ENCODE measurements around the gene GNAZ. TPM values are rescaled to one million over a fixed set of nuclear protein-coding genes. Genes with fewer than 3 reads are reported as not detected.

The GNAZ gene
- total and polyA plus RNA-seq, 2 of the 8 experiments (the other 6 are each of a cell fraction or from before 2014, with no cell fraction given): 6.6 to 9.6 TPM

GRCh38 chr22:23112472-23113012 lies 42.2 kb downstream of the GNAZ start:
- Histone ChIP-seq H3K79me1 (ENCODE audit: low read depth, low read length) (no peaks in the 10 kb centered on the region), H4K91ac (replicated peaks; ENCODE audit: insufficient read length, low read length) (no peak overlapping the region), H2BK5ac (ENCODE audit: low read depth, low read length) (no peak overlapping the region), H3K9me3 (ENCODE audit: insufficient read depth in 2 of 2, low read depth in 1 of 2, low read length in 1 of 2) (no peaks in the 10 kb centered on the region), H4K8ac (ENCODE audit: extremely low read depth, insufficient read depth, low read length) (no peak overlapping the region), H3K14ac (ENCODE audit: insufficient read length) (no peak overlapping the region), H2BK12ac (ENCODE audit: low read depth, low read length) (no peak overlapping the region), H2AFZ (ENCODE audit: low read length) (no peak overlapping the region), H4K5ac (ENCODE audit: insufficient read length, low read depth, low read length) (no peak overlapping the region), H3K4ac (replicated peaks; ENCODE audit: insufficient read length, low read depth, low read length) (no peak overlapping the region), H3K27me3 (replicated peaks in 1 of 4; ENCODE audit: control insufficient read depth in 3 of 4, extremely low read depth in 1 of 4, insufficient read depth in 3 of 4, low read length in 3 of 4) (peaks cover 0 to 3% (median 0%) of the 10 kb centered on the region in 4 experiments; a peak in 3 of 7 replicates), H2BK120ac (replicated peaks; ENCODE audit: low read depth, low read length) (no peak overlapping the region), H2BK20ac (ENCODE audit: low read length) (no peak overlapping the region), H4K20me1 (replicated peaks in 1 of 2; ENCODE audit: control insufficient read depth in 1 of 2, insufficient read depth in 2 of 2, low read length in 2 of 2) (peaks cover 10 to 19% of the 10 kb centered on the region in 2 experiments), H3K79me2 (ENCODE audit: control insufficient read depth in 1 of 2, insufficient read depth in 2 of 2, low read length in 2 of 2) (no peaks in the 10 kb centered on the region), H3K23ac (ENCODE audit: insufficient read length) (no peak overlapping the region), H3K27ac (ENCODE audit: low read depth, low read length) (no peak overlapping the region), H3K18ac (ENCODE audit: extremely low read depth, low read length) (no peak overlapping the region), H3K9ac (replicated peaks in 1 of 4; ENCODE audit: extremely low read depth in 1 of 4, low read depth in 3 of 4, low read length in 3 of 4) (no peak overlapping the region), H3K4me1 (replicated peaks in 1 of 4; ENCODE audit: control insufficient read depth in 3 of 4, insufficient read depth in 4 of 4, low read length in 3 of 4) (peaks cover 0 to 10% (median 4%) of the 10 kb centered on the region in 4 experiments; a peak in 3 of 7 replicates), H3K36me3 (ENCODE audit: control insufficient read depth in 2 of 4, insufficient read depth in 4 of 4, low read length in 3 of 4) (no peaks in the 10 kb centered on the region), H2BK15ac (ENCODE audit: low read length) (no peak overlapping the region), H3K56ac (replicated peaks; ENCODE audit: insufficient read length, low read depth, low read length) (no peak overlapping the region), H3K4me3 (ENCODE audit: extremely low read depth in 1 of 4, insufficient read depth in 2 of 4, low read depth in 3 of 4, low read length in 4 of 4) (no peak overlapping the region), H3K23me2 (ENCODE audit: low read depth, low read length) (no peaks in the 10 kb centered on the region), H3K4me2 (ENCODE audit: insufficient read depth in 1 of 2, low read depth in 2 of 2, low read length in 2 of 2) (no peak overlapping the region), H2AK5ac (ENCODE audit: low read depth, low read length) (no peak overlapping the region)
- WGBS, 2 experiments (ENCODE audit: extremely low coverage in 1 of 2, insufficient coverage in 1 of 2, insufficient read length in 1 of 2, insufficient replicate concordance in 2 of 2, low coverage in 1 of 2, low lambda C conversion rate in 2 of 2, missing lambda C conversion rate in 1 of 2): 85% methylated on average over 9 of the region's 9 CpGs; no CpG with 5 or more reads in 1 of the 2 experiments
- TF ChIP-seq TAF1 (IDR thresholded peaks at IDR 0.05; ENCODE audit: low read depth, low read length) (no peak), SRF (IDR thresholded peaks at IDR 0.05; ENCODE audit: low read depth, low read length) (no peak), SIX5 (IDR thresholded peaks at IDR 0.05; ENCODE audit: low read depth, low read length) (no peak), GABPA (IDR thresholded peaks at IDR 0.05; ENCODE audit: borderline replicate concordance, insufficient read depth, low read length) (no peak), JUND (IDR thresholded peaks at IDR 0.05; ENCODE audit: low read length) (no peak), BACH1 (IDR thresholded peaks at IDR 0.05; ENCODE audit: low read length) (no peak), CREB1 (IDR thresholded peaks at IDR 0.05) (no peak), NRF1 (IDR thresholded peaks at IDR 0.05; ENCODE audit: low read depth, low read length) (no peak), CHD1 (IDR thresholded peaks at IDR 0.05; ENCODE audit: low read depth, low read length) (no peak), RBBP5 (IDR thresholded peaks at IDR 0.05; ENCODE audit: borderline replicate concordance, low read depth, low read length) (no peak), POLR2A (IDR thresholded peaks at IDR 0.05; ENCODE audit: control extremely low read depth in 1 of 2, low read depth in 2 of 2, low read length in 2 of 2) (no peak), MAX (IDR thresholded peaks at IDR 0.05) (no peak), KDM4A (IDR thresholded peaks at IDR 0.05; ENCODE audit: low read depth, low read length, severe bottlenecking) (no peak), BRCA1 (IDR thresholded peaks at IDR 0.05; ENCODE audit: low read depth, low read length) (no peak), CEBPB (IDR thresholded peaks at IDR 0.05; ENCODE audit: low read depth, low read length) (no peak)
- DNase-seq (ENCODE audit: low read depth in 1 of 2, low spot score in 2 of 2): no peak
- CTCF ChIA-PET (ENCODE audit: partially characterized antibody): interaction anchor here (0.9 to 24.3 kb wide), 10 partner anchors 9 to 649 kb away, joined by 3 to 384 read pairs (median 4); no protein-coding TSS in a partner anchor
- no peak for FAIRE-seq
- POLR2A ChIA-PET (ENCODE audit: partially characterized antibody): no interaction called here
